OCI-LY7 (cell line): ENCODE results near the gene RNF207. TPM values are rescaled to one million over a fixed set of nuclear protein-coding genes. Genes with fewer than 3 reads are reported as not detected.

Source experiments
- BruUV-seq: library from RNA; stranded (reverse); fragments of 400-500 nt; replicated peaks from 2 replicates; lab custom pipeline; 2021; lab: Mats Ljungman, UMichigan
- CTCF ChIA-PET: fragments of 300-600 bp; sonication (Branson Sonifier 250); formaldehyde crosslinking; loops from one replicate; lab custom pipeline; 2022; ENCODE audit warnings: antibody characterized with exemption; ENCODE audit not compliant: unreplicated experiment; lab: Charles Lee
- POLR2A ChIA-PET: fragments of 300-600 bp; sonication (Branson Sonifier 250); formaldehyde crosslinking; loops from one replicate; lab custom pipeline; 2022; ENCODE audit warnings: antibody characterized with exemption; lab: Charles Lee
- DNase-seq: peaks from one replicate; pipeline ENCODE4 v3.0.0-alpha.2; 2015; ENCODE audit warnings: low spot score
- H2AFZ ChIP-seq: fragments of 200-600 bp; sonication (generic), shearing (Covaris generic); 2 replicates; pipeline ENCODE4 v1.6.1; 2014; ENCODE audit warnings: mild to moderate bottlenecking, antibody characterized with exemption, low read length, moderate library complexity
- H3K27ac ChIP-seq: fragments of 200-600 bp; sonication (generic); 2 replicates; pipeline ENCODE4 v1.5.1; 2014; ENCODE audit warnings: mixed run types, low read depth, mild to moderate bottlenecking, moderate library complexity, low read length, inconsistent platforms; ENCODE audit not compliant: poor library complexity, severe bottlenecking
- H3K36me3 ChIP-seq: fragments of 200-600 bp; sonication (generic); 2 replicates; pipeline ENCODE4 v1.6.1; 2014; ENCODE audit warnings: mild to moderate bottlenecking, antibody characterized with exemption, low read length, moderate library complexity, mixed read lengths; ENCODE audit not compliant: insufficient read depth
- H3K4me1 ChIP-seq: fragments of 200-600 bp; sonication (generic); 2 replicates; pipeline ENCODE4 v1.5.1; 2014; ENCODE audit warnings: mild to moderate bottlenecking, low read length; ENCODE audit not compliant: insufficient read depth, poor library complexity, severe bottlenecking
- H3K4me2 ChIP-seq: fragments of 200-600 bp; sonication (generic); 2 replicates; pipeline ENCODE4 v1.6.1; 2014; ENCODE audit warnings: mild to moderate bottlenecking, low read length
- H3K4me3 ChIP-seq: fragments of 200-600 bp; sonication (generic); 2 replicates; pipeline ENCODE4 v1.5.1; 2014; ENCODE audit warnings: mild to moderate bottlenecking, low read depth, low read length; ENCODE audit not compliant: poor library complexity, severe bottlenecking
- H3K79me2 ChIP-seq: fragments of 200-600 bp; sonication (generic); 2 replicates; pipeline ENCODE4 v1.6.1; 2016; ENCODE audit warnings: low read depth, mild to moderate bottlenecking, low read length, moderate library complexity, mixed read lengths; ENCODE audit not compliant: insufficient read depth
- H3K9me2 ChIP-seq: fragments of 200-600 bp; sonication (generic); 2 replicates; pipeline ENCODE4 v1.6.1; 2016; ENCODE audit warnings: mild to moderate bottlenecking, low read length, mixed read lengths; ENCODE audit not compliant: insufficient read depth
- H3K9me3 ChIP-seq: fragments of 200-600 bp; sonication (generic); 2 replicates; pipeline ENCODE4 v1.6.1; 2014; ENCODE audit warnings: mild to moderate bottlenecking, mixed run types, low read length, mixed read lengths
- H4K20me1 ChIP-seq: fragments of 200-600 bp; sonication (generic); 2 replicates; pipeline ENCODE4 v1.6.1; 2014; ENCODE audit warnings: mild to moderate bottlenecking, antibody characterized with exemption, low read length, moderate library complexity, mixed read lengths; ENCODE audit not compliant: insufficient read depth
- CTCF ChIP-seq: fragments of 200-600 bp; sonication (generic); conservative IDR thresholded peaks from 2 replicates; pipeline ENCODE4 v1.5.1; 2014; ENCODE audit warnings: mild to moderate bottlenecking, antibody characterized with exemption, low read length, moderate library complexity, mixed read lengths
- EZH2phosphoT487 ChIP-seq: fragments of 200-600 bp; sonication (generic); IDR thresholded peaks from 2 replicates; pipeline ENCODE4 v1.6.1; 2018; ENCODE audit warnings: low read depth, borderline replicate concordance, mild to moderate bottlenecking, mixed run types, antibody characterized with exemption, low read length, moderate library complexity, mixed read lengths
- intact Hi-C: fragments of 100-400 bp; cut with micrococcal nuclease; formaldehyde crosslinking; loops from one replicate; pipeline ENCODE4 v1.10.0; 2022; ENCODE audit not compliant: unreplicated experiment
- total RNA-seq, 2 experiments: library from RNA; depleted of rRNA in 1 of 2; stranded (reverse); fragments of >200 nt in 1 of 2; shearing (Covaris generic) in 1 of 2; gene quantifications; 2 replicates each; pipeline ENCODE4 v1.2.3, GENCODE V29; 2014 to 2022

Gene RNF207
- total RNA-seq, 2 experiments from 2014 or later = not detected

DNA sequence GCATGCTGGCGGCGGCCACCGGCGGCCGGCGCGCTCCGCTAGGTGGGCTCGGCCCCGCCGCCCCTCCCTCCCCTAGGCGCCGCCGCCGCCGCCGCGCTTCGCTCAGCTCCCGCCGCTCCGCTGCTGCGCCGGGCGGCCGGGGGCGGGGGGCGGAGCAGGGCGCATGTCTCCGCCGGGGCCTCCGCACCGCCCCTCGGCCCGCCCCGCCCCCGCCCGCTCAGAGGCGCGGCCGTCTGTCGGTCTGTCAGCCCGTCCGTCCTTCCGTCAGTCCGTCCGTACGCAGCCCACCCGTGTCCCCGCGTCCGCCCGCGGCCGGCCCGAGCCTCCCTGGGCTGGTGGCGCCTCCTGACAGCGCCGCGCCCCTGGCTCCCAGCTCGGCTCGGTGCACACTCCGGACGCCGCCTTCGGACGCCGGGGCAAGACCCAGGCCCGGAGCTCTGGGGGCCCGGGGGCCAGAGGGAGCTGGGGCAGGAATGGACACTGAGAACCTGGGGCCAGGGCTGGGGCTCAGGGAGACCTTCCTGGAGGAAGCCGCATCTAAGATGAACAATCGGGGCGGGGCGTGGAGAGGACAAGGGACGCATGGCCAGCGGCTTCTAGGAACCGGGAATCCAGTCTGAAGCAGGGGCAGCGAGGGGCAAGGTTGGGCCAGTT, 55.2 kb downstream of the RNF207 start, which contains the start of gene GPR153:
GPR153 (minus strand) TSS at position 138 of the 654 bp plus-strand sequence. CDS start 6,193 bp downstream, outside the sequence.
- intact Hi-C loops = no loop called here
- H2AFZ ChIP-seq = no peak within 1 kb of the TSS
- H3K27ac ChIP-seq = no peak within 1 kb of the TSS
- TF ChIP-seq CTCF (no peak), EZH2phosphoT487 (no peak)
- H3K4me2 ChIP-seq = peak within 1 kb of the TSS; percentile 62
- no peaks in the 10 kb centered on the region for H3K79me2 ChIP-seq
- H3K9me3 ChIP-seq = no peaks in the 10 kb centered on the region
- H3K4me3 ChIP-seq = peak within 1 kb of the TSS; percentile 57
- ChIA-PET POLR2A (no interaction called here), CTCF (interaction anchor here (0.6 kb wide), 1 partner anchor 19 kb away, joined by 3 read pairs; no protein-coding TSS in a partner anchor)
- BruUV-seq = no TSS peak
- DNase-seq = no peak
- no peaks in the 10 kb centered on the region for H3K9me2 ChIP-seq
- peaks cover 4% of the 10 kb centered on the region for H3K4me1 ChIP-seq
- H4K20me1 ChIP-seq = no peaks in the 10 kb centered on the region
- H3K36me3 ChIP-seq = no peaks in the 10 kb centered on the region

GRCh38 chr1:6261615-6261995, 55.7 kb downstream of the RNF207 start:
- intact Hi-C loops = no loop called here
- Histone ChIP-seq H3K9me2 (no peaks in the 10 kb centered on the region), H3K27ac (no peak overlapping the region), H3K36me3 (no peaks in the 10 kb centered on the region), H2AFZ (no peak overlapping the region), H3K9me3 (no peaks in the 10 kb centered on the region), H3K79me2 (no peaks in the 10 kb centered on the region), H4K20me1 (no peaks in the 10 kb centered on the region), H3K4me3 (no peak overlapping the region), H3K4me1 (peaks cover 4% of the 10 kb centered on the region), H3K4me2 (no peak overlapping the region)
- ChIA-PET POLR2A (no interaction called here), CTCF (interaction anchor here (0.6 kb wide), 1 partner anchor 18 kb away, joined by 3 read pairs; no protein-coding TSS in a partner anchor)
- TF ChIP-seq EZH2phosphoT487 = no peak
- no peak for TF ChIP-seq CTCF
- BruUV-seq = no TSS peak
- no peak for DNase-seq
